Loucy (cell line): ENCODE data around the gene SLC22A4.

ENCODE experiments used
- H2AFZ ChIP-seq: fragments of 200-600 bp; sonication (generic); 2 replicates; pipeline ENCODE4 v1.6.0; 2016; ENCODE audit warnings: antibody characterized with exemption, mild to moderate bottlenecking, low read length, moderate library complexity
- H3F3A ChIP-seq: fragments of 200-600 bp; 2 replicates; pipeline ENCODE4 v1.6.0; 2016; ENCODE audit warnings: antibody characterized with exemption, low read depth, mild to moderate bottlenecking
- H3K27me3 ChIP-seq: fragments of 200-600 bp; sonication (generic); 2 replicates; pipeline ENCODE4 v1.6.1; 2014; ENCODE audit warnings: low read length, mild to moderate bottlenecking; ENCODE audit not compliant: insufficient read depth, poor library complexity, severe bottlenecking
- H3K36me3 ChIP-seq: fragments of 200-600 bp; sonication (generic); 2 replicates; pipeline ENCODE4 v1.6.1; 2016; ENCODE audit warnings: low read length; ENCODE audit not compliant: insufficient read depth
- H3K4me1 ChIP-seq: fragments of 200-600 bp; sonication (generic); 2 replicates; pipeline ENCODE4 v1.5.1; 2014; ENCODE audit warnings: low read length, mild to moderate bottlenecking; ENCODE audit not compliant: insufficient read depth, poor library complexity, severe bottlenecking
- H3K4me2 ChIP-seq: fragments of 200-600 bp; sonication (generic); 2 replicates; pipeline ENCODE4 v1.6.0; 2014; ENCODE audit warnings: antibody characterized with exemption, low read length, low read depth, mild to moderate bottlenecking; ENCODE audit not compliant: poor library complexity, severe bottlenecking
- H3K4me3 ChIP-seq: fragments of 200-600 bp; sonication (generic); 2 replicates; pipeline ENCODE4 v1.5.1; 2014; ENCODE audit warnings: low read length, mild to moderate bottlenecking, mixed read lengths; ENCODE audit not compliant: poor library complexity, severe bottlenecking
- H3K79me2 ChIP-seq: fragments of 200-600 bp; sonication (generic); 2 replicates; pipeline ENCODE4 v1.6.1; 2014; ENCODE audit warnings: low read length; ENCODE audit not compliant: insufficient read depth
- H3K9ac ChIP-seq: fragments of 200-600 bp; sonication (generic); 2 replicates; pipeline ENCODE4 v1.6.0; 2014; ENCODE audit warnings: mild to moderate bottlenecking, low read depth, low read length, moderate library complexity; ENCODE audit not compliant: poor library complexity, severe bottlenecking
- H3K9me2 ChIP-seq: fragments of 200-600 bp; sonication (generic); replicated peaks from 2 replicates; pipeline ENCODE4 v1.6.1; 2016; ENCODE audit warnings: low read depth, low read length, mixed read lengths
- H3K9me3 ChIP-seq: fragments of 200-600 bp; sonication (generic); 2 replicates; pipeline ENCODE4 v1.6.1; 2014; ENCODE audit warnings: mild to moderate bottlenecking, antibody characterized with exemption, low read length, low read depth; ENCODE audit not compliant: insufficient read depth
- H4K20me1 ChIP-seq: fragments of 200-600 bp; sonication (generic); 2 replicates; pipeline ENCODE4 v1.6.0; 2014; ENCODE audit warnings: antibody characterized with exemption, low read length, mild to moderate bottlenecking; ENCODE audit not compliant: insufficient read depth, poor library complexity, severe bottlenecking
- CTCF ChIP-seq: fragments of 200-600 bp; sonication (generic); conservative IDR thresholded peaks from 2 replicates; pipeline ENCODE4 v1.5.1; 2014; ENCODE audit warnings: mild to moderate bottlenecking, antibody characterized with exemption, low read length
- EZH2phosphoT487 ChIP-seq: fragments of 200-600 bp; IDR thresholded peaks from 2 replicates; pipeline ENCODE4 v1.6.1; 2018; ENCODE audit warnings: antibody characterized with exemption, mild to moderate bottlenecking, moderate library complexity, borderline replicate concordance

SLC22A4 gene

GRCh38 chr5:132253452-132254320, 40.5 kb upstream of the SLC22A4 start:
- TF ChIP-seq EZH2phosphoT487 (no peak), CTCF (no peak)
- H3K9me3 ChIP-seq: no peaks in the 10 kb centered on the region
- H3K4me3 ChIP-seq: no peak overlapping the region
- no peaks in the 10 kb centered on the region for H3K79me2 ChIP-seq
- no peaks in the 10 kb centered on the region for H3F3A ChIP-seq
- H3K9ac ChIP-seq: no peak overlapping the region
- H3K36me3 ChIP-seq: no peaks in the 10 kb centered on the region
- H3K9me2 ChIP-seq: no peaks in the 10 kb centered on the region
- no peaks in the 10 kb centered on the region for H4K20me1 ChIP-seq
- H2AFZ ChIP-seq: no peak overlapping the region
- no peaks in the 10 kb centered on the region for H3K27me3 ChIP-seq
- no peak overlapping the region for H3K4me2 ChIP-seq
- no peaks in the 10 kb centered on the region for H3K4me1 ChIP-seq

GRCh38 chr5:132254321-132254977, 39.7 kb upstream of the SLC22A4 start:
- no peak for TF ChIP-seq EZH2phosphoT487
- no peak for TF ChIP-seq CTCF
- Histone ChIP-seq H3K9ac (no peak overlapping the region), H3K27me3 (no peaks in the 10 kb centered on the region), H3K79me2 (no peaks in the 10 kb centered on the region), H3K36me3 (no peaks in the 10 kb centered on the region), H3K4me1 (no peaks in the 10 kb centered on the region), H3F3A (no peaks in the 10 kb centered on the region), H3K9me3 (no peaks in the 10 kb centered on the region), H3K9me2 (no peaks in the 10 kb centered on the region), H2AFZ (no peak overlapping the region), H4K20me1 (no peaks in the 10 kb centered on the region), H3K4me2 (no peak overlapping the region), H3K4me3 (no peak overlapping the region)

GRCh38 chr5:132256086-132256782, 38.0 kb upstream of the SLC22A4 start:
- Histone ChIP-seq H3K9ac (no peak overlapping the region), H2AFZ (no peak overlapping the region), H3K4me1 (peaks cover 4% of the 10 kb centered on the region), H3K36me3 (no peaks in the 10 kb centered on the region), H4K20me1 (no peaks in the 10 kb centered on the region), H3K4me3 (no peak overlapping the region), H3K9me3 (no peaks in the 10 kb centered on the region), H3K4me2 (no peak overlapping the region), H3K79me2 (no peaks in the 10 kb centered on the region), H3F3A (no peaks in the 10 kb centered on the region), H3K27me3 (no peaks in the 10 kb centered on the region), H3K9me2 (no peaks in the 10 kb centered on the region)
- TF ChIP-seq CTCF: no peak
- TF ChIP-seq EZH2phosphoT487: no peak
